Glutamatergic neuron (in vitro differentiated cells): ENCODE measurements around the gene HOXD8. TPM values are rescaled to one million over a fixed set of nuclear protein-coding genes. Genes with fewer than 3 reads are reported as not detected.
A peak's percentile ranks its signal among the peaks of the same experiment; 100 is the strongest.

ENCODE experiments used
- DNase-seq: peaks from one replicate; pipeline ENCODE4 v3.0.0; 2022
- H3K27ac Mint-ChIP-seq: one replicate; pipeline ENCODE4 v1.8.0; 2020; ENCODE audit warnings: mild to moderate bottlenecking, mixed read lengths, inconsistent platforms; ENCODE audit not compliant: unreplicated experiment
- H3K27me3 Mint-ChIP-seq: one replicate; pipeline ENCODE4 v1.8.0; 2020; ENCODE audit warnings: mild to moderate bottlenecking, moderate library complexity, mixed read lengths, inconsistent platforms; ENCODE audit not compliant: unreplicated experiment
- H3K36me3 Mint-ChIP-seq: one replicate; pipeline ENCODE4 v1.8.0; 2020; ENCODE audit warnings: mild to moderate bottlenecking, mixed read lengths, inconsistent platforms; ENCODE audit not compliant: unreplicated experiment
- H3K4me1 Mint-ChIP-seq: one replicate; pipeline ENCODE4 v1.8.0; 2020; ENCODE audit warnings: mild to moderate bottlenecking, low read depth, mixed read lengths, inconsistent platforms; ENCODE audit not compliant: unreplicated experiment
- H3K4me3 Mint-ChIP-seq: one replicate; pipeline ENCODE4 v1.8.0; 2020; ENCODE audit warnings: mild to moderate bottlenecking, mixed read lengths, inconsistent platforms; ENCODE audit not compliant: unreplicated experiment
- H3K9me3 Mint-ChIP-seq: one replicate; pipeline ENCODE4 v1.8.0; 2020; ENCODE audit warnings: mild to moderate bottlenecking, moderate library complexity, mixed read lengths, inconsistent platforms; ENCODE audit not compliant: unreplicated experiment
- total RNA-seq: library from RNA; stranded (reverse); fragmentation: NEBNext Ultra II Directional; extraction: Animal tissue kit (Norgen Biotek cat#: 25700); gene quantifications from one replicate; pipeline ENCODE4 v1.2.1, GENCODE V29; 2021; ENCODE audit not compliant: unreplicated experiment
- TF ChIP-seq, protein P1 (sequence below): fragments of 200-600 bp; sonication (generic); IDR thresholded peaks from one replicate; pipeline ENCODE4 v1.5.0; 2021; ENCODE audit not compliant: partially characterized antibody, unreplicated experiment

HOXD8 gene
- total RNA-seq, 1 donor from 2014 or later, result 0.27 TPM

DNA sequence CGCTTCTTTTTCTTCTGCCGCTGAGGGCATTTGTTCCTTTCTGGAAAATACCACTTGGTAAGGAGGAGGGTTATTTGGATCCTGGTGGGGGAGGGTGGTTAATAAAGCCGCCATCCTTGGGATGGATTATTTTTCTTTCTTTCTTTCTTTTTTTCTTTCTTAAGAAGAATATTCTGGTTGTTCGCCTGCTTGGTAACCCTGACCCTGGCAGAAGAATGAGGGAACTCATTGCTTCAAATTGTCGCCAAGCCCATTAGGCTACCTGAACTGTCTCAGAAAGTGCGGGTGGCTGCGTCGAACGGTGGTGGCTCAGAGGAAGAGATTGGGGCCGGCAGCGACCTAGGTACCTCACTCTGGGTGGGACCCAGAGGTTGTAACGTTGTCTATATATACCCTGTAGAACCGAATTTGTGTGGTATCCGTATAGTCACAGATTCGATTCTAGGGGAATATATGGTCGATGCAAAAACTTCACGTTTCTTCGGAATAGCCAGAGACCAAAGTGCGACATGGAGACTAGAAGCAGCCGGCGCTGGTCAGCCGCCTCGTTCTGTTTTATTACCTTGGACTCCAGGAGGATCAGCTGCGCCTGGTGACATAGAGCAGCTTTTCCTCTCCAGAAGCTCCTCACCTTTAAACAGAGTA, 20.6 kb downstream of the HOXD8 start:
- H3K36me3 Mint-ChIP-seq, result no peaks in the 10 kb centered on the region
- H3K4me1 Mint-ChIP-seq, result no peaks in the 10 kb centered on the region
- no peak overlapping the region for H3K27ac Mint-ChIP-seq
- no peak for DNase-seq
- peaks cover 8% of the 10 kb centered on the region for H3K9me3 Mint-ChIP-seq
- TF ChIP-seq, protein P1, sequence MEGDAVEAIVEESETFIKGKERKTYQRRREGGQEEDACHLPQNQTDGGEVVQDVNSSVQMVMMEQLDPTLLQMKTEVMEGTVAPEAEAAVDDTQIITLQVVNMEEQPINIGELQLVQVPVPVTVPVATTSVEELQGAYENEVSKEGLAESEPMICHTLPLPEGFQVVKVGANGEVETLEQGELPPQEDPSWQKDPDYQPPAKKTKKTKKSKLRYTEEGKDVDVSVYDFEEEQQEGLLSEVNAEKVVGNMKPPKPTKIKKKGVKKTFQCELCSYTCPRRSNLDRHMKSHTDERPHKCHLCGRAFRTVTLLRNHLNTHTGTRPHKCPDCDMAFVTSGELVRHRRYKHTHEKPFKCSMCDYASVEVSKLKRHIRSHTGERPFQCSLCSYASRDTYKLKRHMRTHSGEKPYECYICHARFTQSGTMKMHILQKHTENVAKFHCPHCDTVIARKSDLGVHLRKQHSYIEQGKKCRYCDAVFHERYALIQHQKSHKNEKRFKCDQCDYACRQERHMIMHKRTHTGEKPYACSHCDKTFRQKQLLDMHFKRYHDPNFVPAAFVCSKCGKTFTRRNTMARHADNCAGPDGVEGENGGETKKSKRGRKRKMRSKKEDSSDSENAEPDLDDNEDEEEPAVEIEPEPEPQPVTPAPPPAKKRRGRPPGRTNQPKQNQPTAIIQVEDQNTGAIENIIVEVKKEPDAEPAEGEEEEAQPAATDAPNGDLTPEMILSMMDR, result no peak
- H3K4me3 Mint-ChIP-seq, result no peak overlapping the region
- peaks cover 45% of the 10 kb centered on the region for H3K27me3 Mint-ChIP-seq

DNA sequence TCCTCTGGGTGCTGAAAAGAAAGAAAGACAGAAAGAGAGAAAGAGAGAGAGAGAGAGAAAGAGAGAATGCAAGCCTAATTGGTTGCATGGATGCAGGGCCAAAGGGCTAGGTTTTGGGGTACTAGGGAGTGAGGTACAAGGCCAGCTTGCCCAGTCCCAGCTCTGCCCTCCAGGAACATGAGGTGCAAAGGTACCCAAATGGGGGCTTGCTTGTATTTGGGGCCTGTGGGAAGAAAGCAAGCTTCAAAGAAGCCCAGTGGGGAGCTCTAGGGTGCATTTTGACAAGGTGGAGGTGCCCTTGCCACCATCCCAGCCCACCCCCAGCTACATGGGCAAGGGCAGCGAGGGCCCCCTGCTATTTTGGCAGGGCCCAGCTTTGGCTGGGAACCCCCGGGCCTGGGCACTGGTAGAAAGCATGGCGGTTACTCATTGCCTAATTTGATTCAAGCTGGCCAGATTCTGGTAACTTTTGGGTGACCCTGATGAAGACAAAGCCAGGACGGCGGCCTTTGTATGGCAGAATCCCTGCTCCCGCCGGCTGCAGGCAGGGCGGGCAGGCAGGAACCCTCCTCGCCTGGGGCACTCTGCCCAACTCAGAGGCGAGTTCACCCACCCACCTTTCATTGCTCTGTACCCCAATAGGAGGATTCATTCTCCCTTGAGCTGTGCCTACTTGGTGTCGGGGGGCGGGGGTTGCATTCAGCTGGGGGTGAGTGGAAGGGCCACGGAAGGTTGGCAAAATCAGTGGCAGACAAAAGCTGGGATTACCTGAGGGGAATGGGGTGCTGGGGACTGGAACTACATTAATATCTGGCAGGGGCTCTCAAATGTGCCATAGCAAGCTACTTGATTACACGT, 21.3 kb downstream of the HOXD8 start:
- Mint-ChIP-seq H3K27ac (no peak overlapping the region), H3K36me3 (no peaks in the 10 kb centered on the region), H3K27me3 (peaks cover 46% of the 10 kb centered on the region), H3K4me1 (no peaks in the 10 kb centered on the region), H3K9me3 (peaks cover 10% of the 10 kb centered on the region), H3K4me3 (no peak overlapping the region)
- TF ChIP-seq, protein P1, result no peak
- no peak for DNase-seq

DNA sequence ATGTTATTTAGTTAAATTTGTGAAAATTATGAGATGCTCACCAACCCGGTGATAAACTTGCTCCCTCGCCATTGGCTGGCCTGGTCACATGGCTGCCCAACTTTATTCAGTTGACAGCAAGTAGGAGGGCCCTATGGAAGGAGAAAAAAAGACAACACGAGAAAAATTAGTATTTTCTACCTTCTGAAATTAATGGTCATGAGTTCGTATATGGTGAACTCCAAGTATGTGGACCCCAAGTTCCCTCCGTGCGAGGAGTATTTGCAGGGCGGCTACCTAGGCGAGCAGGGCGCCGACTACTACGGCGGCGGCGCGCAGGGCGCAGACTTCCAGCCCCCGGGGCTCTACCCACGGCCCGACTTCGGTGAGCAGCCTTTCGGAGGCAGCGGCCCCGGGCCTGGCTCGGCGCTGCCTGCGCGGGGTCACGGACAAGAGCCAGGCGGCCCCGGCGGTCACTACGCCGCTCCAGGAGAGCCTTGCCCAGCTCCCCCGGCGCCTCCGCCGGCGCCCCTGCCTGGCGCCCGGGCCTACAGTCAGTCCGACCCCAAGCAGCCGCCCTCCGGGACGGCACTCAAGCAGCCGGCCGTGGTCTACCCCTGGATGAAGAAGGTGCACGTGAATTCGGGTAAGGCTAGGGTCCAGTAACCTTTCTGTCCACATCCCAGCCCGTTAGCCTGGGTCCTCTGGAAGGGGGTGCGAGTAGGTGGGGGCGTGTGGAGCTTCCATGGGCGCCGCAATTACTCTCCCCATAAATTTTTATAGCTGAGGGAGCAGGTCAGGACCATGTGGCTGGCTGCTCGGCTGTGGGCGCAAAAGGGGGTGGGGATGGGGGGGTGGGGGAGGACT, 22.2 kb downstream of the HOXD8 start, which contains the start of gene HOXD4:
Gene HOXD4, plus strand, starts transcription at position 109 of the 846 bp plus-strand sequence. Its CDS starts 84 bp downstream, at position 193.
- Mint-ChIP-seq H3K9me3 (peaks cover 10% of the 10 kb centered on the region), H3K4me3 (no peak within 1 kb of the TSS), H3K4me1 (no peaks in the 10 kb centered on the region), H3K27me3 (peaks cover 41% of the 10 kb centered on the region), H3K36me3 (no peaks in the 10 kb centered on the region), H3K27ac (no peak within 1 kb of the TSS)
- TF ChIP-seq, protein P1, result no peak
- peak; percentile 25 for DNase-seq

DNA sequence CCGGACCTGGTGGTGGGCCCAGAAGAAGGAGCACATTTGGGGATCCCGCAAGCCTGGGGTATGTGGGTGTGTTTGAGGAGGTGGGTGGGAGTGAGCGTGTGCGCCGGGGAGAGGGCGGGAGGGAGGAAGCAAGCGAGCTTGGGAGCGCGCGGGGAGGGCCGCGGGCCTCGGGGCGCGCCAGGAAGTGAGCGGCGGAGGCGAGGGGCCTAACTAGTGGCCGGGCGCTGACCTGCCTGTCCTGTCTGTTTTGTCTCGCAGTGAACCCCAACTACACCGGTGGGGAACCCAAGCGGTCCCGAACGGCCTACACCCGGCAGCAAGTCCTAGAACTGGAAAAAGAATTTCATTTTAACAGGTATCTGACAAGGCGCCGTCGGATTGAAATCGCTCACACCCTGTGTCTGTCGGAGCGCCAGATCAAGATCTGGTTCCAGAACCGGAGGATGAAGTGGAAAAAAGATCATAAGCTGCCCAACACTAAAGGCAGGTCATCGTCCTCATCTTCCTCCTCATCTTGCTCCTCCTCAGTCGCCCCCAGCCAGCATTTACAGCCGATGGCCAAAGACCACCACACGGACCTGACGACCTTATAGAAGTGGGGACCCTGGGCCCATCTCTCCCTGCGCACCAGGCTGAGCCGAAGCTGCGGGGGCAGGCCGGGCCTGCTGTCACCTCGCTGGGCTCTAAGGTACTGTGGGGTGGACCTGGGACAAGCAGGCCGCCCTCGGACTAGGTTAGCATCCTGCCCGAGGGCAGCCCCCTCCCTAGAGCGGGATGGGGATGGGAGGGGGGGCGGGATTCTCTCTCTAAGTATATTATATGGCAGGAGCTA, 23.1 kb downstream of the HOXD8 start:
- H3K4me3 Mint-ChIP-seq, result no peak overlapping the region
- H3K9me3 Mint-ChIP-seq, result peaks cover 8% of the 10 kb centered on the region
- no peak for DNase-seq
- no peaks in the 10 kb centered on the region for H3K4me1 Mint-ChIP-seq
- H3K27ac Mint-ChIP-seq, result no peak overlapping the region
- TF ChIP-seq, protein P1, result no peak
- H3K27me3 Mint-ChIP-seq, result peaks cover 43% of the 10 kb centered on the region
- H3K36me3 Mint-ChIP-seq, result no peaks in the 10 kb centered on the region
